Thoracic aorta (tissue), 2 donors: Measurements from ENCODE around the gene POGZ. TPM values are rescaled to one million over a fixed set of nuclear protein-coding genes. Genes with fewer than 3 reads are reported as not detected.

Experiments used
- total RNA-seq, 2 donors: library from RNA; depleted of rRNA; stranded (reverse); fragments of >200 nt; gene quantifications; one replicate each; pipeline versions ENCODE4 v1.1.0 to v1.2.3, GENCODE V29; 2016

Gene POGZ
- total RNA-seq, 2 donors from 2014 or later: 64.1 to 76.9 TPM

Other genes with a start within 250 kb of the POGZ start
- gene PSMD4, start 204.8 kb downstream of the POGZ start, total RNA-seq: 10 to 100 TPM; 79.1 to 87.6 TPM
- 10 to 100 TPM; 22.7 to 32.2 TPM for gene ZNF687, start 177.2 kb downstream of the POGZ start, total RNA-seq
- 10 to 100 TPM; 60.1 to 63.1 TPM for gene PI4KB, start 132.1 kb downstream of the POGZ start, total RNA-seq
- gene RFX5, start 112.2 kb downstream of the POGZ start, total RNA-seq: 10 to 100 TPM; 49.3 to 51.7 TPM
- gene SELENBP1, start 86.8 kb downstream of the POGZ start, total RNA-seq: 10 to 100 TPM; 41.8 to 67.6 TPM
- gene PSMB4, start 59.9 kb downstream of the POGZ start, total RNA-seq: 100 to 1,000 TPM; 168 to 209 TPM
- 1 to 10 TPM in 1 of 2 donors, not detected in 1; 2.3 TPM for gene CGN, start 51.9 kb upstream of the POGZ start, total RNA-seq
- gene TUFT1, start 80.8 kb upstream of the POGZ start, total RNA-seq: 10 to 100 TPM in 1 of 2 donors, 1 to 10 TPM in 1; 4.9 to 10.7 TPM
- gene SNX27, start 152.6 kb upstream of the POGZ start, total RNA-seq: 10 to 100 TPM; 25.6 to 46.7 TPM